BLaER1 treated with 17β-estradiol and CSF1 and Interleukin-3, amounts not matched to agents 10 nM and 100 nM (cell line): ENCODE measurements around the gene SBF2.
"Not testable (repeated sequence)": the region's sequence is repeated elsewhere in the genome, so short reads cannot be mapped to it uniquely, and the experiment has no call there.

Source experiments
- H3K27ac ChIP-seq, 11 experiments: shearing (Covaris generic); formaldehyde crosslinking; 2 replicates each; pipeline ENCODE4 v1.8.1; 2022
- H3K27me3 ChIP-seq, 11 experiments: shearing (Covaris generic); formaldehyde crosslinking; 2 replicates each; pipeline ENCODE4 v1.8.1; 2022
- H3K36me3 ChIP-seq, 11 experiments: shearing (Covaris generic); formaldehyde crosslinking; 2 replicates each; pipeline ENCODE4 v1.8.1; 2022
- H3K4me1 ChIP-seq, 10 experiments: shearing (Covaris generic); formaldehyde crosslinking; 2 replicates each; pipeline ENCODE4 v1.8.1; 2022
- H3K4me2 ChIP-seq, 11 experiments: shearing (Covaris generic); formaldehyde crosslinking; 2 replicates each; pipeline ENCODE4 v1.8.1; 2022
- H3K4me3 ChIP-seq, 10 experiments: shearing (Covaris generic); formaldehyde crosslinking; 2 replicates each; pipeline ENCODE4 v1.8.1; 2022
- H3K9ac ChIP-seq, 11 experiments: shearing (Covaris generic); formaldehyde crosslinking; 2 replicates each; pipeline ENCODE4 v1.8.1; 2022
- H3K9me3 ChIP-seq, 11 experiments: shearing (Covaris generic); formaldehyde crosslinking; replicated peaks in 1 of 11; 2 replicates each; pipeline ENCODE4 v1.8.1; 2022
- H4K20me1 ChIP-seq, 11 experiments: shearing (Covaris generic); formaldehyde crosslinking; 2 replicates each; pipeline ENCODE4 v1.8.1; 2022
- Cebpa-rat ChIP-seq, 11 experiments: shearing (Covaris generic); IDR thresholded peaks; 2 replicates each; pipeline ENCODE4 v1.8.1; 2022

The SBF2 gene

DNA sequence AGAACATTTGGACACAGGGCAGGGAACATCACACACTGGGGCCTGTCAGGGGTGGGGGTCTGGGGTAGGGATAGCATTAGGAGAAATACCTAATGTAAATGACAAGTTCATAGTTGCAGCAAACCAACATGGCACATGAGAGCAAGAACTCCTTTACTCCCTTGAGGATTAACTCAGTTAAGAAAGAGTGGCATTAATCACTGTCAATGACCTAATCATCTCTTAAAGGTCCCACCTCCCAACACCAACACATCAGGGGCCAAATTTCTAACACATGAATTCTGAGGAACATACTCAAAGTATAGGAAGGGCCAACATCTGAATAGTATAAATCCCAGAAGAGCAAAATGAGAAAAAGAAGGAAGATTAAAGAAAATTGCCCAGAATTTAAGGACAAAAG is 357.3 kb downstream of the SBF2 start:
- Histone ChIP-seq H3K4me1 (peaks cover 0 to 7% (median 0%) of the 10 kb centered on the region in 10 experiments; a peak in 3 of 20 replicates), H3K27me3 (no peaks in the 10 kb centered on the region), H3K36me3 (peaks cover 0 to 4% (median 0%) of the 10 kb centered on the region in 11 experiments; a peak in 1 of 22 replicates), H4K20me1 (peaks cover 0 to 3% (median 0%) of the 10 kb centered on the region in 11 experiments; a peak in 1 of 22 replicates), H3K9ac (no peak overlapping the region), H3K27ac (no peak overlapping the region), H3K4me2 (no peak overlapping the region), H3K4me3 (no peak overlapping the region), H3K9me3 (peaks cover 0 to 19% (median 3%) of the 10 kb centered on the region in 11 experiments; a peak in 10 of 22 replicates)
- TF ChIP-seq Cebpa-rat (IDR thresholded peaks at IDR 0.05) = no peak

DNA sequence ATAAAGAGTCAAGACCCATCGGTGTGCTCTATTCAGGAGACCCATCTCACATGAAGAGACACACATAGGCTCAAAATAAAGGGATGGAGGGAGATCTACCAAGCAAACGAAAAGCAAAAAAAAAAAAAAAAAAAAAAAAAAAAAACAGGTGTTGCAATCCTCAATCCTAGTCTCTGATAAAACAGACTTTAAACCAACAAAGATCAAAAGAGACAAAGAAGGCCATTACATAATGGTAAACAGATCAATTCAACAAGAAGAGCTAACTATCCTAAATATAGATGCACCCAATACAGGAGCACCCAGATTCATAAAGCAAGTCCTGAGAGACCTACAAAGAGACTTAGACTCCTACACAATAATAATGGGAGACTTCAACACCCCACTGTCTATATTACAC is 361.2 kb downstream of the SBF2 start:
- not testable (repeated sequence) for H3K9ac ChIP-seq, H4K20me1 ChIP-seq

DNA sequence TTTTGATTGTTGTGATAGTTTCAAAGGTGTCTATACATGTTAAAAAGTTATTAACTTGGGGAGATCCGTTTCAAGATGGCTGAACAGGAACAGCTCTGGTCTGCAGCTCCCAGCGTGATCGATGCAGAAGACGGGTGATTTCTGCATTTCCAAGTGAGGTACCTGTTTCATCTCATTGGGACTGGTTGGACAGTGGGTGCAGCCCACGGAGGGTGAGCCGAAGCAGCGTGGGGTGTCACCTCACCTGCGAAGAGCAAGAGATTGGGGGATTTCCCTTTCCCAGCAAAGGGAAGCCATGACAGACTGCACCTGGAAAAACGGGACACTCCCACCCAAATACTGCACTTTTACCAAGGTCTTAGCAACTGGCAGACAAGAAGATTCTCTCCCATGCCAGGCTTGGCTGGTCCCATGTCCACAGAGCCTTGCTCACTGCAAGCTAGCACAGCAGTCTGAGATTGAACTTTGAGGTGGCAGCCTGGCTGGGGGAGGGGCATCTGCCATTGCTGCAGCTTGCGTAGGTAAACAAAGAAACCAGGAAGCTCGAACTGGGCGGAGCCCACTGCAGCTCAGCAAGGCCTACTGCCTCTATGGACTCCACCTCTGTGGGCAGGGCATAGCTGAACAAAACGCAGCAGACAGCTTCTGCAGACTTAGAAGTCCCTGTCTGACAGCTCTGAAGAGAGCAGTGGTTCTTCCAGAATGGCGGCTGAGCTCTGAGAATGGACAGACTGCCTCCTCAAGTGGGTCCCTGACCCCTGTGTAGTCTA is 363.3 kb downstream of the SBF2 start:
- H3K9me3 ChIP-seq = peaks cover 0 to 21% (median 12%) of the 10 kb centered on the region in 11 experiments; a peak in 16 of 22 replicates
- not testable (repeated sequence) for H3K4me3 ChIP-seq, H4K20me1 ChIP-seq, H3K9ac ChIP-seq, H3K27ac ChIP-seq, H3K4me2 ChIP-seq, H3K27me3 ChIP-seq, H3K4me1 ChIP-seq
- peaks cover 0 to 27% (median 0%) of the 10 kb centered on the region in 11 experiments; a peak in 4 of 22 replicates for H3K36me3 ChIP-seq

More for the DNA sequence above, 361.2 kb downstream of the SBF2 start:
- not testable (repeated sequence) for H3K4me3 ChIP-seq, H3K4me2 ChIP-seq, H3K27ac ChIP-seq, H3K27me3 ChIP-seq, H3K4me1 ChIP-seq
- H3K9me3 ChIP-seq = peaks cover 0 to 32% (median 12%) of the 10 kb centered on the region in 11 experiments; a peak in 16 of 22 replicates
- peaks cover 0 to 27% (median 0%) of the 10 kb centered on the region in 11 experiments; a peak in 4 of 22 replicates for H3K36me3 ChIP-seq

DNA sequence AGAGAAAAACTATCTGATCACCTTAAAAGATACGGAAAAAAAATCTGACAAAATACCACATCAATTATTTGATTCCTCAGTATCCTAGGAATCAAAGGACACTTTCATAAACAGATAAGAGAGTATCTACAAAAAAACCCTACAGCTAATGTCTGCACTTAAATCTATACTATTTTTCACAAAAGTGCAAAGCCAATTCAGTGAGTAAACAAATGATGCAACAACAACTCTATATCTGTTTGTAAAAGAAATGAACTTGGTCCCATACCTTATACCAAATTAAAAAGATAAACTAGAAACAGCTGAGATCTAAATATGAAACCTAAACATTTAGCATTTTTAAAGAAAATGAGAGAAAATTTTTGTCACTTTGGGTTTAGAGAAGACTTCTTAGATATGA is 366.3 kb downstream of the SBF2 start:
- peaks cover 0 to 31% (median 0%) of the 10 kb centered on the region in 11 experiments; a peak in 4 of 22 replicates for H3K36me3 ChIP-seq
- TF ChIP-seq Cebpa-rat (IDR thresholded peaks at IDR 0.05) = no peak
- H3K4me2 ChIP-seq = no peak overlapping the region
- no peaks in the 10 kb centered on the region for H3K27me3 ChIP-seq
- H3K9ac ChIP-seq = no peak overlapping the region
- H3K4me3 ChIP-seq = no peak overlapping the region
- H3K9me3 ChIP-seq = peaks cover 0 to 16% (median 9%) of the 10 kb centered on the region in 11 experiments; a peak in 15 of 22 replicates
- no peaks in the 10 kb centered on the region for H4K20me1 ChIP-seq
- H3K27ac ChIP-seq = no peak overlapping the region
- no peaks in the 10 kb centered on the region for H3K4me1 ChIP-seq

DNA sequence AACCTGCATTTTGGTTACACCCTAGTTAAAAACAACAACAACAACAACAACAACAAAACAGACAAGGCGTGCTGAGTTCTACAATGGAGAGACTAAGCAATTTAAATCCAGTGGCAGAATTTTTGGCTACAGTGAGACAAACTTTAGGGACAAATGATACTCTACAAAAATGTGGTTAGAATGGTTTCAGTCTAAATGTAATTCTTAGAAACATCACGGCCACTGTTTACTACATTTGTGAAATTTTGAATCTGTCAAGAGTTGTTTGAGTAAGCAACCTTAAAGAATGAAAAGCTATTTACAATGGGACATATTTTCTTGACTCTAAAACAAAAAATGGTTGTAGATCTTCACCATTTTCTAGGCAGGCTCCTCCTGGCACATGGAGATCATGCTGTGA is 370.7 kb downstream of the SBF2 start:
- H3K4me2 ChIP-seq = no peak overlapping the region
- no peaks in the 10 kb centered on the region for H4K20me1 ChIP-seq
- no peak overlapping the region for H3K4me3 ChIP-seq
- H3K27ac ChIP-seq = no peak overlapping the region
- no peaks in the 10 kb centered on the region for H3K9me3 ChIP-seq
- TF ChIP-seq Cebpa-rat (IDR thresholded peaks at IDR 0.05) = no peak
- H3K4me1 ChIP-seq = no peaks in the 10 kb centered on the region
- peaks cover 0 to 6% (median 0%) of the 10 kb centered on the region in 11 experiments; a peak in 1 of 22 replicates for H3K36me3 ChIP-seq
- H3K9ac ChIP-seq = no peak overlapping the region
- H3K27me3 ChIP-seq = no peaks in the 10 kb centered on the region

DNA sequence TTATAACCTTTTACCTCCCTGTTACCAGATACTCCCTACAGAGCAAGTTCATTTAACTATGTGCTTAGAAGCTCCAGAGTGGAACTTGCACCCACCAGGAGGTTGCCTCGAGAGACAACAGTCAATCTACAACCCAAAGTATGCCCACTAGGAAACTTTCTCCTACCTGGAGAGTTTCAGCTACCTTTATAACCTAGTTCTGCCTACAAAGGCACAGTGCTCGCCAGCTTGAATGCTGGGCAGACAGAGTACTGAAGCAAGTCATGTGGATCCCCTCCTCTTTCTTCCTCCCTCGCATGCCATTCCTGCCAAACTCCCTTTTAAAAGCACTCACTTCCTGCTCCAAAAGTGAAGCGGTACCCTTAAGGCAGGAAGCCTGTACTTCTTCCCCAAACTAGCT is 371.2 kb downstream of the SBF2 start:
- no peak overlapping the region for H3K9ac ChIP-seq
- H3K27ac ChIP-seq = no peak overlapping the region

DNA sequence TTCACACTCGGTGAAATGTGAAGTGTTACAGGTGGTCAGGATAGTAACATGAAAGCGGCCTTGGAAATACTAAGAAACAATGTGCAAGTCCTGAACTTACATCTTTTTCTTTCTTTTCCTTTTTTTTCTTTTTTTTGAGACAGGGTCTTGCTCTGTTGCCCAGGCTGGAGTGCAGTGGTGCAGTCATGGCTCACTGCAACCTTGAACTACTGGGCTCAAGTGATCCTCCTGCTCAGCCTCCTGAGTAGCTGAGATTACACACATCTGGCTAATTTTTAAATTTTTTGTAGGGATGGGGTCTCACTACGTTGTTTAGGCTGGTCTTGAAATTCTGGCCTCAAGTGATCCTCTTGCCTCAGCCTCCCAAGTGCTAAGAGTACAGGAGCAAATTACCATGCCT is 377.5 kb downstream of the SBF2 start:
- no peak overlapping the region for H3K9ac ChIP-seq
- H3K4me3 ChIP-seq = no peak overlapping the region
- H3K4me1 ChIP-seq = no peaks in the 10 kb centered on the region
- H3K4me2 ChIP-seq = no peak overlapping the region
- TF ChIP-seq Cebpa-rat (IDR thresholded peaks at IDR 0.05) = no peak
- no peak overlapping the region for H3K27ac ChIP-seq
- no peaks in the 10 kb centered on the region for H4K20me1 ChIP-seq
- H3K9me3 ChIP-seq = no peaks in the 10 kb centered on the region
- peaks cover 0 to 24% (median 0%) of the 10 kb centered on the region in 11 experiments; a peak in 4 of 22 replicates for H3K36me3 ChIP-seq
- no peaks in the 10 kb centered on the region for H3K27me3 ChIP-seq

More for the DNA sequence above, 371.2 kb downstream of the SBF2 start:
- Histone ChIP-seq H4K20me1 (no peaks in the 10 kb centered on the region), H3K4me2 (no peak overlapping the region), H3K27me3 (no peaks in the 10 kb centered on the region), H3K4me3 (no peak overlapping the region), H3K36me3 (peaks cover 0 to 6% (median 0%) of the 10 kb centered on the region in 11 experiments; a peak in 1 of 22 replicates), H3K4me1 (no peaks in the 10 kb centered on the region), H3K9me3 (no peaks in the 10 kb centered on the region)
- no peak for TF ChIP-seq Cebpa-rat (IDR thresholded peaks at IDR 0.05)

DNA sequence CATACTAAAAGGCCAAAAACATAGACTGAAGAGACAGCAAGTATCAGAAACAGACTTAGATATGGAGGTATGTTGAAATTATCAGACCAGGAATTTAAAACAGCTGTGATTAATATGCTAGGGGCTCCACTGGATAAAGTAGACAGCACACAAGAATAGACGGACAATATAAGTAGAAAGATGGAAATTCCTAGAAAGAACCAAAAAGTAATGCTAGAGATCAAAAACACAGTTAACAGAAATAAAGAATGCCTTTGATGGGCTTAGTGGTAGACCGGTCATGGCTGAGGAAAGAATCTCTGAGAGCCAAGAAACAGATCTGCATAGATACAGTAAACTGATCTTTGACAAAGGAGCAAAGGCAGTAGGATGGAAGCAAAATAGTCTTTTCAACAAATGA is 380.0 kb downstream of the SBF2 start:
- no peak for TF ChIP-seq Cebpa-rat (IDR thresholded peaks at IDR 0.05)
- peaks cover 0 to 37% (median 0%) of the 10 kb centered on the region in 11 experiments; a peak in 4 of 22 replicates for H3K36me3 ChIP-seq
- no peak overlapping the region for H3K4me3 ChIP-seq
- no peaks in the 10 kb centered on the region for H3K9me3 ChIP-seq
- no peak overlapping the region for H3K4me2 ChIP-seq
- no peaks in the 10 kb centered on the region for H4K20me1 ChIP-seq
- no peaks in the 10 kb centered on the region for H3K4me1 ChIP-seq
- no peaks in the 10 kb centered on the region for H3K27me3 ChIP-seq
- no peak overlapping the region for H3K27ac ChIP-seq
- H3K9ac ChIP-seq = no peak overlapping the region

DNA sequence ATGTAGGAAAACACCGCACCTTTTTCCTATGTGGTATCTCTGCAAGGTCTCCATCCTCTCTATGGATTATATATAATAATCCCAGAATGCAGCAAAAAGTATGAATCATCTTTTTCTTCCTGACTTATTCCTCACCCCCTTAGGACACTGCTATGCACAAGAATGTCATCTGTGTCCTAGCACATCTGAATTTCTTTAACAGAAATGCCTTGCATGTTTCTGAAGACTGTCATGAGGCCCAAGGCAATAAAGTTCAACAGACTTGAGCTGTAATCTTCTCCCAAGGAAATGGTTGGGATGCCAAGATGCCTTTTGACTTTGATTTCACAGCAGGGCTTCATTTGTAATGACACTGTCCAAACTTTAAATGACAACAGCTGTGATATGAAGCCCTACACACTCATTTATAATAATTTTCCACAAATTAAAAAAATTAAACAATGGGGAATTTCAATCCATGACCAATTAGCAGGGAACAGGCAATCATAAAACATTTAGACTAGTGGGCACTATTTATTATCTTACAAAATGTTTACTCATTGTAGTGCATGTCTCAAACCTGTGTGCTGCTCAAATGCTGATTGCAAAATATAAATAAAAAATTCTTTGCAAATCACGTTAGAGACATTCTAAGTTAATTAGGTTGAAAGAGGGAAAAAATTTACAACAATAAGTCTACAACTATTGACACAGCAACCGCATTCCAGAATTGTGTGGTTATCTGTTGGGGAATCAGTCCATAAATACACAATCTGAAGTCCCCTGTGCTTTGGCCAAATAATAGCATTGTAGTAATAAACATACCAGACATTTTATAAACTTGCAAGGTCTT is 387.8 kb downstream of the SBF2 start:
- no peaks in the 10 kb centered on the region for H3K27me3 ChIP-seq
- no peaks in the 10 kb centered on the region for H4K20me1 ChIP-seq
- H3K4me3 ChIP-seq = no peak overlapping the region
- H3K4me1 ChIP-seq = no peaks in the 10 kb centered on the region
- no peak overlapping the region for H3K27ac ChIP-seq
- H3K9ac ChIP-seq = no peak overlapping the region
- no peaks in the 10 kb centered on the region for H3K9me3 ChIP-seq
- peaks cover 0 to 33% (median 0%) of the 10 kb centered on the region in 11 experiments; a peak in 3 of 22 replicates for H3K36me3 ChIP-seq
- H3K4me2 ChIP-seq = no peak overlapping the region
- TF ChIP-seq Cebpa-rat (IDR thresholded peaks at IDR 0.05) = no peak
